ENCODE data around the gene ANTXRL. TPM values are rescaled to one million over a fixed set of nuclear protein-coding genes. Genes with fewer than 3 reads are reported as not detected.

ANTXRL gene
- total and polyA plus RNA-seq, 2 experiments from 2014 or later = not detected

DNA sequence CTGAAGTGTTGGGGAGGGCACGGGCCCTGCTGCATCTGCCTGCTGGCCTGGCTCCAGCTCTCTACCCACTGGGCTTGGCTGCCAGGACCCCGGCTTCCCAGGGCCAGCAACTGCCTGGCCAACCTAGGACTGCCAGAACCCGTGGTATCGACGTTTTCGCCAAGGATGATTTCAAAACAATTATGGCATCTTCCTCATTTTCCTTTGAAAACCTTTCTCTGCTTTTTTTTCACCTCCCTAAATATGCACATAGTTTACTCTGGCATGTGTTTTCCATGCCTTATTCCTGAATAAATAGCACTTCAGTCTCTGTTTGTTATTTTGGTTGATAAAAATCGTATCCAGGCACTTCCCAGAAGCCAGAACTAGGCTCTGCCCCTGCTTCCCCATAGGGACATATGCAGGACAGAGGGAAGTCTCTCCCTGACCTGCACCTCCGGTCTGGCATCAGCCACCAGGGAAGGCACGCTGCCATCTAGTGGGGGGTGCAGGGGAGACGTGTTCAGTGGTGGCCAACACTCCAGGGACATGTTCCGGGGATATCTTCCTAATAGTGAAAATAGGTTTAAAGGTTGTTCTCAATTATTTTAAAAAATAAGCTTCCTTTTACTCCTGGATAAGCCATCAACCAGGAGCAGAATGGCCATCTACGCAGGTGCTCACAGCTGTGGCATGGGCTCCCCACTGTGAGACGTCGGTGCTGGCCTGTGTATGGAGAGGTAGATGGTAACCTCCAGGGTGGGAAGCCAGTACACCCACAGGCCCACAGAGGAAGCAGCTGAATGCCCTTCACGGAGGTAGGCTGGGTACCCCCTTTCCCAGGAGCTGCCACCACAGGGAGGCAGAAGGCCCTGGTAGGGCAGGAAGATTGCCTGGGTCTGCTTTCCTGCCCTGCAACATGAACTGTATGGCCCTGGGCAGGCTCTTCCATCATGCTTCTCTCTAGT lies 30.7 kb upstream of the ANTXRL start:
- Histone ChIP-seq H3K79me2 (replicated peaks; ENCODE audit: insufficient read depth) (no peaks in the 10 kb centered on the region), H3K27me3 (ENCODE audit: insufficient read depth) (no peaks in the 10 kb centered on the region), H3F3A (replicated peaks; ENCODE audit: low read depth) (no peaks in the 10 kb centered on the region), H3K27ac (ENCODE audit: low read depth) (no peak overlapping the region), H4K20me1 (replicated peaks; ENCODE audit: insufficient read depth) (no peaks in the 10 kb centered on the region), H3K4me1 (ENCODE audit: insufficient read depth) (no peaks in the 10 kb centered on the region), H3K4me3 (no peak overlapping the region), H3K4me2 (no peak overlapping the region), H3K36me3 (ENCODE audit: insufficient read depth) (no peaks in the 10 kb centered on the region), H2AFZ (peak overlapping the region; percentile 34; the same call in 1 of the 2 replicates), H3K9me2 (ENCODE audit: insufficient read depth) (no peaks in the 10 kb centered on the region)
- peak overlapping the region; percentile 55; the same call in 1 of the 2 replicates for H3K27ac Mint-ChIP-seq
- ATAC-seq = peak; percentile 99
- H3K36me3 Mint-ChIP-seq (ENCODE audit: low read depth) = no peaks in the 10 kb centered on the region
- TF ChIP-seq, protein P1, sequence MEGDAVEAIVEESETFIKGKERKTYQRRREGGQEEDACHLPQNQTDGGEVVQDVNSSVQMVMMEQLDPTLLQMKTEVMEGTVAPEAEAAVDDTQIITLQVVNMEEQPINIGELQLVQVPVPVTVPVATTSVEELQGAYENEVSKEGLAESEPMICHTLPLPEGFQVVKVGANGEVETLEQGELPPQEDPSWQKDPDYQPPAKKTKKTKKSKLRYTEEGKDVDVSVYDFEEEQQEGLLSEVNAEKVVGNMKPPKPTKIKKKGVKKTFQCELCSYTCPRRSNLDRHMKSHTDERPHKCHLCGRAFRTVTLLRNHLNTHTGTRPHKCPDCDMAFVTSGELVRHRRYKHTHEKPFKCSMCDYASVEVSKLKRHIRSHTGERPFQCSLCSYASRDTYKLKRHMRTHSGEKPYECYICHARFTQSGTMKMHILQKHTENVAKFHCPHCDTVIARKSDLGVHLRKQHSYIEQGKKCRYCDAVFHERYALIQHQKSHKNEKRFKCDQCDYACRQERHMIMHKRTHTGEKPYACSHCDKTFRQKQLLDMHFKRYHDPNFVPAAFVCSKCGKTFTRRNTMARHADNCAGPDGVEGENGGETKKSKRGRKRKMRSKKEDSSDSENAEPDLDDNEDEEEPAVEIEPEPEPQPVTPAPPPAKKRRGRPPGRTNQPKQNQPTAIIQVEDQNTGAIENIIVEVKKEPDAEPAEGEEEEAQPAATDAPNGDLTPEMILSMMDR (conservative IDR thresholded peaks at IDR 0.05; ENCODE audit: low read depth in 2 of 2) = peak; percentile 74 to 89
- TF ChIP-seq, protein P2, sequence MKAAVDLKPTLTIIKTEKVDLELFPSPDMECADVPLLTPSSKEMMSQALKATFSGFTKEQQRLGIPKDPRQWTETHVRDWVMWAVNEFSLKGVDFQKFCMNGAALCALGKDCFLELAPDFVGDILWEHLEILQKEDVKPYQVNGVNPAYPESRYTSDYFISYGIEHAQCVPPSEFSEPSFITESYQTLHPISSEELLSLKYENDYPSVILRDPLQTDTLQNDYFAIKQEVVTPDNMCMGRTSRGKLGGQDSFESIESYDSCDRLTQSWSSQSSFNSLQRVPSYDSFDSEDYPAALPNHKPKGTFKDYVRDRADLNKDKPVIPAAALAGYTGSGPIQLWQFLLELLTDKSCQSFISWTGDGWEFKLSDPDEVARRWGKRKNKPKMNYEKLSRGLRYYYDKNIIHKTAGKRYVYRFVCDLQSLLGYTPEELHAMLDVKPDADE (IDR thresholded peaks at IDR 0.05) = no peak
- DNase-seq (ENCODE audit: low spot score) = peak; percentile 82
- no peaks in the 10 kb centered on the region for H3K9me3 Mint-ChIP-seq
- no peak overlapping the region for H3K4me3 Mint-ChIP-seq
- peaks cover 6% of the 10 kb centered on the region for H3K27me3 Mint-ChIP-seq (ENCODE audit: insufficient read depth, low read depth, poor library complexity)
- peaks cover 3% of the 10 kb centered on the region; the same call in 2 of the 3 replicates for H3K4me1 Mint-ChIP-seq

DNA sequence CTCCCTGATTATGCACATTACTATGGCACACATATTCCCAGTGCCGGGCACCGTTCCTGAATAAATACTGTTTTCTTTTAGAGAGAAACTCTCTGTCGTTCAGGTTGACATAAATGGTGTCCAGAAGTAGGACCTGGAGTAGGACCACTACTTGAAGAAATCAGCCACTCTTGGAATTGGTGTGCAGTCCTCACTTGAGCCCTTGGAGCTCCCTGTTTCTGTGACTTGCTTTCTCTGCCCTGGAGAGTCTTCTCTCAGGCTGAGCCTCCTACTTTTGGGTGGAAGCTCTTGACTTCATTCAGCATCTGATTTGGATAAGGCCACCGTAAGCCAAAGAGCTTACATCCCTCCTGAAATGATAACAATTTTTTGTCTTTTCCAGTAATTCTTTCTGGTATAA lies 29.7 kb upstream of the ANTXRL start:
- Histone ChIP-seq H2AFZ (no peak overlapping the region), H3K4me1 (ENCODE audit: insufficient read depth) (no peaks in the 10 kb centered on the region), H3K9me2 (ENCODE audit: insufficient read depth) (no peaks in the 10 kb centered on the region), H3K4me2 (no peak overlapping the region), H4K20me1 (replicated peaks; ENCODE audit: insufficient read depth) (no peaks in the 10 kb centered on the region), H3K79me2 (replicated peaks; ENCODE audit: insufficient read depth) (no peaks in the 10 kb centered on the region), H3K27me3 (ENCODE audit: insufficient read depth) (no peaks in the 10 kb centered on the region), H3K4me3 (no peak overlapping the region), H3F3A (replicated peaks; ENCODE audit: low read depth) (no peaks in the 10 kb centered on the region), H3K36me3 (ENCODE audit: insufficient read depth) (no peaks in the 10 kb centered on the region), H3K27ac (ENCODE audit: low read depth) (no peak overlapping the region)
- H3K27me3 Mint-ChIP-seq (ENCODE audit: insufficient read depth, low read depth, poor library complexity) = peaks cover 3% of the 10 kb centered on the region
- H3K27ac Mint-ChIP-seq = no peak overlapping the region
- no peaks in the 10 kb centered on the region for H3K36me3 Mint-ChIP-seq (ENCODE audit: low read depth)
- H3K4me3 Mint-ChIP-seq = no peak overlapping the region
- ATAC-seq = no peak
- no peak for DNase-seq (ENCODE audit: low spot score)
- H3K4me1 Mint-ChIP-seq = peaks cover 3% of the 10 kb centered on the region; the same call in 2 of the 3 replicates
- H3K9me3 Mint-ChIP-seq = no peaks in the 10 kb centered on the region
- TF ChIP-seq NANOG (IDR thresholded peaks at IDR 0.05; ENCODE audit: borderline replicate concordance) (no peak), ZNF331 (CRISPR knock-in tag; IDR thresholded peaks at IDR 0.05; ENCODE audit: low read depth) (no peak), POLR2AphosphoS5 (IDR thresholded peaks at IDR 0.05; ENCODE audit: low read depth) (no peak), ZNF114 (CRISPR knock-in tag; IDR thresholded peaks at IDR 0.05) (no peak)
- TF ChIP-seq, protein P3, sequence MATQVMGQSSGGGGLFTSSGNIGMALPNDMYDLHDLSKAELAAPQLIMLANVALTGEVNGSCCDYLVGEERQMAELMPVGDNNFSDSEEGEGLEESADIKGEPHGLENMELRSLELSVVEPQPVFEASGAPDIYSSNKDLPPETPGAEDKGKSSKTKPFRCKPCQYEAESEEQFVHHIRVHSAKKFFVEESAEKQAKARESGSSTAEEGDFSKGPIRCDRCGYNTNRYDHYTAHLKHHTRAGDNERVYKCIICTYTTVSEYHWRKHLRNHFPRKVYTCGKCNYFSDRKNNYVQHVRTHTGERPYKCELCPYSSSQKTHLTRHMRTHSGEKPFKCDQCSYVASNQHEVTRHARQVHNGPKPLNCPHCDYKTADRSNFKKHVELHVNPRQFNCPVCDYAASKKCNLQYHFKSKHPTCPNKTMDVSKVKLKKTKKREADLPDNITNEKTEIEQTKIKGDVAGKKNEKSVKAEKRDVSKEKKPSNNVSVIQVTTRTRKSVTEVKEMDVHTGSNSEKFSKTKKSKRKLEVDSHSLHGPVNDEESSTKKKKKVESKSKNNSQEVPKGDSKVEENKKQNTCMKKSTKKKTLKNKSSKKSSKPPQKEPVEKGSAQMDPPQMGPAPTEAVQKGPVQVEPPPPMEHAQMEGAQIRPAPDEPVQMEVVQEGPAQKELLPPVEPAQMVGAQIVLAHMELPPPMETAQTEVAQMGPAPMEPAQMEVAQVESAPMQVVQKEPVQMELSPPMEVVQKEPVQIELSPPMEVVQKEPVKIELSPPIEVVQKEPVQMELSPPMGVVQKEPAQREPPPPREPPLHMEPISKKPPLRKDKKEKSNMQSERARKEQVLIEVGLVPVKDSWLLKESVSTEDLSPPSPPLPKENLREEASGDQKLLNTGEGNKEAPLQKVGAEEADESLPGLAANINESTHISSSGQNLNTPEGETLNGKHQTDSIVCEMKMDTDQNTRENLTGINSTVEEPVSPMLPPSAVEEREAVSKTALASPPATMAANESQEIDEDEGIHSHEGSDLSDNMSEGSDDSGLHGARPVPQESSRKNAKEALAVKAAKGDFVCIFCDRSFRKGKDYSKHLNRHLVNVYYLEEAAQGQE (IDR thresholded peaks at IDR 0.05; ENCODE audit: unreplicated experiment) = no peak
- TF ChIP-seq, protein P2 (IDR thresholded peaks at IDR 0.05) = no peak

All from GM23338 (cell line).